22Rv1 (cell line): ENCODE data around the gene CAMK2B.

Experiments
- ZFX ChIP-seq: fragments of 450-650 bp; IDR thresholded peaks from 2 replicates; pipeline ENCODE4 v1.6.1; 2017; ENCODE audit warnings: antibody characterized with exemption, borderline replicate concordance
- TF ChIP-seq, protein P1 (sequence below): fragments of 450-650 bp; IDR thresholded peaks from 2 replicates; pipeline ENCODE4 v1.5.1; 2017; ENCODE audit warnings: mild to moderate bottlenecking

DNA sequence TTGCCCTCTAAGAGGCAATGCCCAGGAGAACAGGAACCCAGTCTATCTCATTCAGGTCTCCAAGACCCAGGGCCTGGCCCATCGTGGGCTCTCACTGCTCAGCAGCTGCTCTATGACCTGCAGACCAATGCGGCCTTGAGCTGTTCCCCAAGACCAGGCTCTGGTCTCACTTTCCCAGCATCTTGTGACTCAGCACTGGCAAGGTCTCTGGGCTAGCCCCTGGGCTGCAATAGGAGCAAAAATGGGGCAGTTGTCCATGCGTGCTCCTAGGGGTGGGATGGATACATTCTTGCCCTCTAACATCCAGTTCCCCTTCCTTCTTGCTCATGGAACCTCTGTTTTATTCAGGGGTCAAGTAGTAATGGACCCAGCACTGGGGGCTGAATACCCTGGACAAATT is 149.7 kb downstream of the CAMK2B start:
- TF ChIP-seq, protein P1, sequence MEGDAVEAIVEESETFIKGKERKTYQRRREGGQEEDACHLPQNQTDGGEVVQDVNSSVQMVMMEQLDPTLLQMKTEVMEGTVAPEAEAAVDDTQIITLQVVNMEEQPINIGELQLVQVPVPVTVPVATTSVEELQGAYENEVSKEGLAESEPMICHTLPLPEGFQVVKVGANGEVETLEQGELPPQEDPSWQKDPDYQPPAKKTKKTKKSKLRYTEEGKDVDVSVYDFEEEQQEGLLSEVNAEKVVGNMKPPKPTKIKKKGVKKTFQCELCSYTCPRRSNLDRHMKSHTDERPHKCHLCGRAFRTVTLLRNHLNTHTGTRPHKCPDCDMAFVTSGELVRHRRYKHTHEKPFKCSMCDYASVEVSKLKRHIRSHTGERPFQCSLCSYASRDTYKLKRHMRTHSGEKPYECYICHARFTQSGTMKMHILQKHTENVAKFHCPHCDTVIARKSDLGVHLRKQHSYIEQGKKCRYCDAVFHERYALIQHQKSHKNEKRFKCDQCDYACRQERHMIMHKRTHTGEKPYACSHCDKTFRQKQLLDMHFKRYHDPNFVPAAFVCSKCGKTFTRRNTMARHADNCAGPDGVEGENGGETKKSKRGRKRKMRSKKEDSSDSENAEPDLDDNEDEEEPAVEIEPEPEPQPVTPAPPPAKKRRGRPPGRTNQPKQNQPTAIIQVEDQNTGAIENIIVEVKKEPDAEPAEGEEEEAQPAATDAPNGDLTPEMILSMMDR = no peak
- no peak for TF ChIP-seq ZFX
